Glutamatergic neuron (in vitro differentiated cells): ENCODE results near the gene TPSD1. TPM values are rescaled to one million over a fixed set of nuclear protein-coding genes. Genes with fewer than 3 reads are reported as not detected.
A peak's percentile ranks its signal among the peaks of the same experiment; 100 is the strongest.
"Not testable (repeated sequence)": the region's sequence is repeated elsewhere in the genome, so short reads cannot be mapped to it uniquely, and the experiment has no call there.

Experiments used
- DNase-seq: peaks from one replicate; pipeline ENCODE4 v3.0.0; 2022
- H3K27ac Mint-ChIP-seq: one replicate; pipeline ENCODE4 v1.8.0; 2020; ENCODE audit warnings: mild to moderate bottlenecking, mixed read lengths, inconsistent platforms; ENCODE audit not compliant: unreplicated experiment
- H3K27me3 Mint-ChIP-seq: one replicate; pipeline ENCODE4 v1.8.0; 2020; ENCODE audit warnings: mild to moderate bottlenecking, moderate library complexity, mixed read lengths, inconsistent platforms; ENCODE audit not compliant: unreplicated experiment
- H3K36me3 Mint-ChIP-seq: one replicate; pipeline ENCODE4 v1.8.0; 2020; ENCODE audit warnings: mild to moderate bottlenecking, mixed read lengths, inconsistent platforms; ENCODE audit not compliant: unreplicated experiment
- H3K4me1 Mint-ChIP-seq: one replicate; pipeline ENCODE4 v1.8.0; 2020; ENCODE audit warnings: mild to moderate bottlenecking, low read depth, mixed read lengths, inconsistent platforms; ENCODE audit not compliant: unreplicated experiment
- H3K4me3 Mint-ChIP-seq: one replicate; pipeline ENCODE4 v1.8.0; 2020; ENCODE audit warnings: mild to moderate bottlenecking, mixed read lengths, inconsistent platforms; ENCODE audit not compliant: unreplicated experiment
- H3K9me3 Mint-ChIP-seq: one replicate; pipeline ENCODE4 v1.8.0; 2020; ENCODE audit warnings: mild to moderate bottlenecking, moderate library complexity, mixed read lengths, inconsistent platforms; ENCODE audit not compliant: unreplicated experiment
- total RNA-seq: library from RNA; stranded (reverse); fragmentation: NEBNext Ultra II Directional; extraction: Animal tissue kit (Norgen Biotek cat#: 25700); gene quantifications from one replicate; pipeline ENCODE4 v1.2.1, GENCODE V29; 2021; ENCODE audit not compliant: unreplicated experiment
- TF ChIP-seq, protein P1 (sequence below): fragments of 200-600 bp; sonication (generic); IDR thresholded peaks from one replicate; pipeline ENCODE4 v1.5.0; 2021; ENCODE audit not compliant: partially characterized antibody, unreplicated experiment

Gene TPSD1
- total RNA-seq, 1 donor from 2014 or later = not detected

DNA sequence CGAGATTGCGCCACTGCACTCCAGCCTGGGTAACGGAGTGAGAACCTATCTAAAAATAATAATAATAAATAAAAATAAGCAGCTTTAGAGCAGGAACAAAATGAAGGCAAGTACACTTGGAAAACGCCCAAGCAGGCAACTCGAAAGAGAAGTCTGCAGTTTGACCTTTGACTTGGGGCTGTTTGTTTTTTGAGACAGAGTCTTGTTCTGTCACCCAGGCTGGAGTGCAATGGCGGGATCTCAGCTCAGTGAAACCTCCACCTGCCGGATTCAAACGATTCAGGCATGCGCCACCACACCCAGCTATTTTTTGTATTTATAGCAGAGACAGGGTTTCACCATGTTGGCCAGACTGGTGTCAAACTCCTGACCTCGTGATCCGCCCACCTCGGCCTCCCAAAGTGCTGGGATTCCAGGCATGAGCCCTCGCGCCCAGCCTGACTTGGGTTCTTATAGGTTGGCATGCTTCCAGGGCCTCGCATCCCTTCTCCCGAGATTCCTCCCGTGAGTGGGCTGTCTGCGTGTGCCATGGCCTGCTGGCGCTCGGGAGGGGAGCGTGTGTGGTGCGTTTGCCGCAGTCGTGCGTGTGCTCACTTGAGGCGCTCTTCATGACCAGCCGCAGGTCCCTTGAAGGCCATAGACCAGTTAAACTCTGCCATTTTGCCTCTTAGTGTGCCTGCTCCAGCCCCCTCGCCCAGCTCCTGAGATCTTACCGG is 35.1 kb downstream of the TPSD1 start:
- Mint-ChIP-seq H3K4me1 (peaks cover 13% of the 10 kb centered on the region), H3K27me3 (peaks cover 6% of the 10 kb centered on the region), H3K9me3 (peaks cover 2% of the 10 kb centered on the region), H3K4me3 (no peak overlapping the region), H3K27ac (no peak overlapping the region), H3K36me3 (no peaks in the 10 kb centered on the region)
- no peak for DNase-seq
- TF ChIP-seq, protein P1, sequence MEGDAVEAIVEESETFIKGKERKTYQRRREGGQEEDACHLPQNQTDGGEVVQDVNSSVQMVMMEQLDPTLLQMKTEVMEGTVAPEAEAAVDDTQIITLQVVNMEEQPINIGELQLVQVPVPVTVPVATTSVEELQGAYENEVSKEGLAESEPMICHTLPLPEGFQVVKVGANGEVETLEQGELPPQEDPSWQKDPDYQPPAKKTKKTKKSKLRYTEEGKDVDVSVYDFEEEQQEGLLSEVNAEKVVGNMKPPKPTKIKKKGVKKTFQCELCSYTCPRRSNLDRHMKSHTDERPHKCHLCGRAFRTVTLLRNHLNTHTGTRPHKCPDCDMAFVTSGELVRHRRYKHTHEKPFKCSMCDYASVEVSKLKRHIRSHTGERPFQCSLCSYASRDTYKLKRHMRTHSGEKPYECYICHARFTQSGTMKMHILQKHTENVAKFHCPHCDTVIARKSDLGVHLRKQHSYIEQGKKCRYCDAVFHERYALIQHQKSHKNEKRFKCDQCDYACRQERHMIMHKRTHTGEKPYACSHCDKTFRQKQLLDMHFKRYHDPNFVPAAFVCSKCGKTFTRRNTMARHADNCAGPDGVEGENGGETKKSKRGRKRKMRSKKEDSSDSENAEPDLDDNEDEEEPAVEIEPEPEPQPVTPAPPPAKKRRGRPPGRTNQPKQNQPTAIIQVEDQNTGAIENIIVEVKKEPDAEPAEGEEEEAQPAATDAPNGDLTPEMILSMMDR = no peak

DNA sequence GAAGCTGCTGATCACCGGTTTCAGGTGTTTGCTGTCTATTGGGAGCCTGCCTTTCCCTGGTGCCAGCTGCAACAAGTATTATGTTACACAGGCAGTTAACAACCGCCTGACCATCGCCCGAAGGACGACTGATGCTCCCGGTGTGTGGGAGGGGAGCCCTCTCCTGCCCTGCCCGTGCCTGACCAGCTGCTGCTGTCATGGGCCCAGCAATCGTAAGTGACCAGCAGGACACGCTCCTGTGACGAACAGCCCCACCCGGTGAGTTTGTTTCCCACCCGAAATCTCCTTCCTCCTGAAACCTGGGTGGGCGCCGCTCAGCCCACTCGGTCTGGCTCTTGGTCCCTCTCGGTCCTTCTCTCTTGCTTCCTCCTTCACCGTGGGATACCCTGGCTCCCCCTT is 35.7 kb downstream of the TPSD1 start:
- TF ChIP-seq, protein P1 = no peak
- H3K27ac Mint-ChIP-seq = no peak overlapping the region
- no peaks in the 10 kb centered on the region for H3K36me3 Mint-ChIP-seq
- H3K27me3 Mint-ChIP-seq = peaks cover 6% of the 10 kb centered on the region
- peaks cover 2% of the 10 kb centered on the region for H3K9me3 Mint-ChIP-seq
- peaks cover 13% of the 10 kb centered on the region for H3K4me1 Mint-ChIP-seq
- peak overlapping the region; percentile 25 for H3K4me3 Mint-ChIP-seq
- DNase-seq = no peak

DNA sequence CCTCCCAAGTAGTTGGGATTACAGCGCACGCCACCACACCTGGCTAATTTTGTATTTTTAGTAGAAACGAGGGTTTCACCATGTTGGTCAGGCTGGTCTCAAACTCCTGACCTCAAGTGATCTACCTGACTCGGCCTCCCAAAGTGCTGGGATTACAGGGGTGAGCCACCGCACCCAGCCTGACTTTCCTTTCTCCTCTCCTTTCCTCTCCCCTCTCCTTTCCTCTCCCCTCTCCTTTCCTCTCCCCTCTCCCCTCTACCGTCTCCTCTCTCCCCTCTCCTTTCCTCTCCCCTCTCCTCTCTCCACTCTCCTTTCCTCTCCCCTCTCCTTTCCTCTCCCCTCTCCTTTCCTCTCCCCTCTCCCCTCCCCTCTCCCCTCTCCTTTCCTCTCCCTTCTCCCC is 36.3 kb downstream of the TPSD1 start:
- H3K4me3 Mint-ChIP-seq, H3K36me3 Mint-ChIP-seq, H3K27me3 Mint-ChIP-seq, DNase-seq, H3K27ac Mint-ChIP-seq, H3K9me3 Mint-ChIP-seq: not testable (repeated sequence)
- H3K4me1 Mint-ChIP-seq = peaks cover 13% of the 10 kb centered on the region

DNA sequence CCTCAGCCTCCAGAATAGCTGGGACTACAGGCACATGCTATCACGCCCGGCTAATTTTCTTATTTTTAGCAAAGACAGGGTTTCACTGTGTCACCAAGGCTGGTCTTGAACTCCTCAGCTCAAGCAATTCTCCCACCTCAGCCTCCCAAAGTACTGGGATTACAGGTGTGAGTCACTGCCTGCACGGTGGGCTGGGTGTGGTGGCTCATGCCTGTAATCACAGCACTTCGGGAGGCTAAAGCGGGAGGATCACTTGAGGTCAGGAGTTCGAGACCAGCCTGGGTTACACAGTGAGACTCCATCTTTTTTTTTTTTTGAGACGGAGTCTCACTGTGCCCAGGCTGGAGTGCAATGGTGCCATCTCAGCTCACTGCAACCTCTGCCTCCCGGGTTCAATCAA is 36.9 kb downstream of the TPSD1 start:
- not testable (repeated sequence) for H3K36me3 Mint-ChIP-seq, H3K27me3 Mint-ChIP-seq, H3K27ac Mint-ChIP-seq, H3K4me3 Mint-ChIP-seq, H3K9me3 Mint-ChIP-seq, DNase-seq
- peaks cover 13% of the 10 kb centered on the region for H3K4me1 Mint-ChIP-seq

DNA sequence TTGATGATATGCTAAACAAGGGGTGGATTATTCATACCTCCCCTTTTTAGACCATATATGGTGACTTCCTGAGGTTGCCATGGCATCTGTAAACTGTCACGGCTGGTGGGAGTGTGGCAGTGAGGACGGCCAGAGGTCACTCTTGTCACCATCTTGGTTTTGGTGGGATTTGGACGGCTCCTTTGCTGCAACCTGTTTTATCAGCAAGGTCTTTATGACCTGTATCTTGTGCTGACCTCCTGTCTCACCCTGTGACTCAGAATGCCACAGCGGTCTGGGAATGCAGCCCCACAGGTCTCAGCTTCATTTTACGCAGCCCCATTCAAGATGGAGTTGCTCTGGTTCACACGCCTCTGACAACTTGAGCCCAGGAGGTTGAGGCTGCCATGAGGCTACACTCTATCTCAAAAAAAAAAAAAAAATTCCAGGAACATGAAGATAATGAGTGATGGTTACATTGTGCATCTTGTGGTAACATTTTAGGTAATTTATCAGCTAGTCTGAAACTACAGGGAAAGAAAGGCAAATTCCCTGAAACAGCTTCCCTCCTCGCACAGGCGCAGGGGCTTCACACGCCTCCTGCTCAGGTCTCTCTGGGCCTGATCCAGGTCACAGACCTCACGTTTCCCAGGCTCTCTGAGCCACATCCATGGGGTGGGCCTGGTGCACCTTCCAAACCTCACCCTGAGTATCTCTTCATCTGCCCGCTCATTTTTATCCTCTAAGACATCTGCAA is 38.2 kb downstream of the TPSD1 start:
- no peak overlapping the region for H3K4me3 Mint-ChIP-seq
- H3K36me3 Mint-ChIP-seq = no peaks in the 10 kb centered on the region
- H3K9me3 Mint-ChIP-seq = no peaks in the 10 kb centered on the region
- peaks cover 13% of the 10 kb centered on the region for H3K4me1 Mint-ChIP-seq
- peaks cover 5% of the 10 kb centered on the region for H3K27me3 Mint-ChIP-seq
- no peak for DNase-seq
- H3K27ac Mint-ChIP-seq = peak overlapping the region; percentile 18
- TF ChIP-seq, protein P1 = no peak

DNA sequence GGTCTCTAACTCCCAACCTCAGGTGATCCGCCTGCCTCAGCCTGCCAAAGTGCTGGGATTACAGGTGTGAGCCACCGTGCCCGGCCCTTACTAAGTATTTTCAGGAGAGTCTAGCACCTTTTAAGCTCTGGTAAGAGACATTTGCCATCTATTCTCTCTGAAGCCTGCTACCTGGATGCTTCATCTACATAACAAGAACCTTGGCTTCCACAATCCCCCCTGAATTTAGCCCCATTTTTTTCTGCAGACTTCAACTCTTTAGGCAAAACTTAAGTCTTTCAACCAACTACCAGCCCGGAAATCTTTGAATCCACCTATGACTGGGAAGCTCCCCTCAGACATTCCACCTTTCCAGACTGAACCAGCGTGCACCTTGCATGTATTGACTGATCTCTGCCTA is 39.6 kb downstream of the TPSD1 start:
- peaks cover 7% of the 10 kb centered on the region for H3K4me1 Mint-ChIP-seq
- TF ChIP-seq, protein P1 = no peak
- peaks cover 3% of the 10 kb centered on the region for H3K27me3 Mint-ChIP-seq
- H3K9me3 Mint-ChIP-seq = peaks cover 6% of the 10 kb centered on the region
- H3K36me3 Mint-ChIP-seq = no peaks in the 10 kb centered on the region
- H3K27ac Mint-ChIP-seq = no peak overlapping the region
- no peak for DNase-seq
- no peak overlapping the region for H3K4me3 Mint-ChIP-seq

DNA sequence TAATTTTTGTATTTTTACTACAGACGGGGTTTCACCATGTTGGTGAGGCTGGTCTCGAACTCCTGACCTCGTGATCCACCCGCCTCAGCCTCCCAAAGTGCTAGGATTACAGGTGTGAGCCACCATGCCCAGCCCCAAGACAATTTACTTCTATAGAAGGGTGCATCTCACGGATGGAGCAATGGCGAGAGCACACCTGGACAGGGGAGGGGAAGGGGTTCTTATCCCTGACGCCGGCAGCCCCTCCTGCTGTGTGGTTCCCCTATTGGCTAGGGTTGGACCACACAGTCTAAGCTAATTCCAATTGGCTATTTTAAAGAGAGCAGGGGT is 40.8 kb downstream of the TPSD1 start:
- DNase-seq, H3K4me3 Mint-ChIP-seq, H3K9me3 Mint-ChIP-seq, H3K27me3 Mint-ChIP-seq, H3K36me3 Mint-ChIP-seq, H3K27ac Mint-ChIP-seq, H3K4me1 Mint-ChIP-seq: not testable (repeated sequence)
